CD4-positive, alpha-beta T cell treated with Interferon gamma for 1 hour (primary cell): ENCODE data around the gene NCAPG.
"Not testable (repeated sequence)": the region's sequence is repeated elsewhere in the genome, so short reads cannot be mapped to it uniquely, and the experiment has no call there.

ENCODE experiments used
- DNase-seq: peaks from one replicate; pipeline ENCODE4 v3.0.0-alpha.2; 2020

Gene NCAPG

GRCh38 chr4:17788956-17789355, 21.8 kb upstream of the NCAPG start:
- no peak for DNase-seq

- no peak for DNase-seq
Observed at GRCh38 chr4:17794730-17795129, 16.0 kb upstream of the NCAPG start.

GRCh38 chr4:17797808-17798207, 13.0 kb upstream of the NCAPG start:
- DNase-seq = no peak

- DNase-seq = no peak
Observed at GRCh38 chr4:17805580-17806155, 5.1 kb upstream of the NCAPG start.

GRCh38 chr4:17807446-17807845, 3.3 kb upstream of the NCAPG start:
- no peak for DNase-seq

GRCh38 chr4:17809667-17810066, 1.1 kb upstream of the NCAPG start:
- DNase-seq = no peak

- no peak for DNase-seq
Observed at GRCh38 chr4:17811078-17811603, 362 bp downstream of the NCAPG start.

- no peak for DNase-seq
Observed at GRCh38 chr4:17812125-17812524, 1.3 kb downstream of the NCAPG start.

GRCh38 chr4:17812801-17813200, 2.0 kb downstream of the NCAPG start:
- DNase-seq = no peak

- peak; percentile 41 for DNase-seq
Observed at GRCh38 chr4:17814140-17814539, 3.4 kb downstream of the NCAPG start.

GRCh38 chr4:17816142-17816541, 5.4 kb downstream of the NCAPG start:
- no peak for DNase-seq

GRCh38 chr4:17817027-17817426, 6.2 kb downstream of the NCAPG start:
- no peak for DNase-seq

GRCh38 chr4:17823871-17824669, 13.3 kb downstream of the NCAPG start:
- no peak for DNase-seq

- DNase-seq = no peak
Observed at GRCh38 chr4:17846266-17846665, 35.5 kb downstream of the NCAPG start.

GRCh38 chr4:17850295-17850694, 39.5 kb downstream of the NCAPG start:
- not testable (repeated sequence) for DNase-seq

- no peak for DNase-seq
Observed at GRCh38 chr4:17851959-17852358, 41.2 kb downstream of the NCAPG start.

GRCh38 chr4:17854036-17854435, 43.3 kb downstream of the NCAPG start:
- no peak for DNase-seq

- no peak for DNase-seq
Observed at GRCh38 chr4:17859793-17860406, 49.1 kb downstream of the NCAPG start.

GRCh38 chr4:17861906-17862305, 51.1 kb downstream of the NCAPG start:
- not testable (repeated sequence) for DNase-seq

- no peak for DNase-seq
Observed at GRCh38 chr4:17865866-17866363, 55.1 kb downstream of the NCAPG start.

- no peak for DNase-seq
Observed at GRCh38 chr4:17866810-17867209, 56.0 kb downstream of the NCAPG start.

GRCh38 chr4:17867276-17867675, 56.5 kb downstream of the NCAPG start:
- DNase-seq = no peak

- no peak for DNase-seq
Observed at GRCh38 chr4:17869327-17869726, 58.5 kb downstream of the NCAPG start.
